HepG2 (cell line): ENCODE data around the gene ATRNL1. TPM values are rescaled to one million over a fixed set of nuclear protein-coding genes. Genes with fewer than 3 reads are reported as not detected.

Source experiments
- ATAC-seq: fragments of 200-7000 bp; cut with Tn5 transposase; 3 replicates; pipeline ENCODE4 v1.9.1; 2020; ENCODE audit warnings: mild to moderate bottlenecking, moderate library complexity
- BruUV-seq: library from RNA; stranded (reverse); fragments of 400-500 nt; replicated peaks from 2 replicates; lab custom pipeline; 2021; lab: Mats Ljungman, UMichigan
- CTCF ChIA-PET: fragments of 300-600 bp; formaldehyde crosslinking; extraction: SDS; loops from one replicate; lab custom pipeline; 2021; ENCODE audit warnings: low total read pairs, inconsistent platforms, low intra/inter-chr PET ratio; lab: Yijun Ruan, JAX
- POLR2A ChIA-PET: fragments of 350-600 bp; sonication (Branson Sonifier 250); formaldehyde crosslinking; loops from one replicate; lab custom pipeline; 2020; ENCODE audit warnings: antibody characterized with exemption, inconsistent platforms; lab: Yijun Ruan, JAX
- DNase-seq: peaks from one replicate; pipeline ENCODE4 v3.0.0-alpha.2; 2015; ENCODE audit warnings: low spot score
- FAIRE-seq: peaks from 3 replicates; lab custom pipeline; 2011; peaks lifted over from hg19 to GRCh38; lab: Jason Lieb, UNC
- H2AFZ ChIP-seq: one replicate; pipeline ENCODE4 v1.6.1; 2011; ENCODE audit warnings: low read length, inconsistent platforms
- H3K27ac ChIP-seq: fragments of 300-600 bp; 3 replicates; pipeline ENCODE4 v1.8.0; 2011; ENCODE audit warnings: mixed run types, mild to moderate bottlenecking, mixed read lengths, low read length, inconsistent platforms; ENCODE audit not compliant: insufficient read depth; ENCODE audit errors: extremely low read length
- H3K27me3 ChIP-seq, 2 experiments: fragments of 200-600 bp in 1 of 2; 2 replicates in 1 of 2; 3 replicates in 1 of 2; pipeline versions ENCODE4 v1.6.0 to v1.8.0; 2011; ENCODE audit warnings: low read length in 2 of 2, mild to moderate bottlenecking in 2 of 2, moderate library complexity in 2 of 2, inconsistent platforms in 1 of 2; ENCODE audit not compliant: insufficient read depth in 2 of 2, control insufficient read depth in 1 of 2
- H3K36me3 ChIP-seq, 2 experiments: fragments of 200-600 bp in 1 of 2; replicated peaks in 1 of 2; 2 replicates in 1 of 2; 3 replicates in 1 of 2; pipeline versions ENCODE4 v1.5.1 to v1.8.0; 2011; ENCODE audit warnings: low read length in 2 of 2, inconsistent platforms in 1 of 2; ENCODE audit not compliant: insufficient read depth in 2 of 2, control insufficient read depth in 1 of 2
- H3K4me1 ChIP-seq: 2 replicates; pipeline ENCODE4 v1.5.1; 2012; ENCODE audit warnings: low read length, inconsistent platforms; ENCODE audit not compliant: insufficient read depth
- H3K4me2 ChIP-seq: 2 replicates; pipeline ENCODE4 v1.6.0; 2011; ENCODE audit warnings: low read depth, low read length, inconsistent platforms
- H3K4me3 ChIP-seq, 3 experiments: fragments of 200-600 bp in 1 of 3; sonication (generic), shearing (Covaris generic) in 1 of 3; replicated peaks in 1 of 3; 2 replicates each; pipeline ENCODE4 v1.5.1; 2011 to 2016; ENCODE audit warnings: low read length in 3 of 3, inconsistent platforms in 2 of 3, low read depth in 2 of 3, mild to moderate bottlenecking in 2 of 3, control low read depth in 1 of 3, mixed read lengths in 1 of 3; ENCODE audit not compliant: insufficient read depth in 1 of 3
- H3K79me2 ChIP-seq: one replicate; pipeline ENCODE4 v1.6.1; 2011; ENCODE audit warnings: low read length, inconsistent platforms; ENCODE audit not compliant: insufficient read depth
- H3K9ac ChIP-seq: 2 replicates; pipeline ENCODE4 v1.6.0; 2011; ENCODE audit warnings: mild to moderate bottlenecking, low read depth, low read length, inconsistent platforms; ENCODE audit not compliant: insufficient read depth
- H3K9me3 ChIP-seq: 2 replicates; pipeline ENCODE4 v1.5.1; 2012; ENCODE audit warnings: mild to moderate bottlenecking, low read length
- H4K20me1 ChIP-seq: 2 replicates; pipeline ENCODE4 v1.6.0; 2011; ENCODE audit warnings: inconsistent platforms, mild to moderate bottlenecking, low read length, moderate library complexity; ENCODE audit not compliant: insufficient read depth
- AGO1 ChIP-seq: fragments of 200-400 bp; formaldehyde crosslinking; IDR thresholded peaks from 2 replicates; pipeline ENCODE4 v1.6.1; 2017; ENCODE audit warnings: mild to moderate bottlenecking, low read depth, low read length, moderate library complexity; ENCODE audit not compliant: poor library complexity, severe bottlenecking
- CHD4 ChIP-seq: fragments of 200-600 bp; sonication (generic); IDR thresholded peaks from 2 replicates; pipeline ENCODE4 v1.7.0; 2017; ENCODE audit warnings: mild to moderate bottlenecking, low read length, borderline replicate concordance
- CTCF ChIP-seq: sonication (generic); formaldehyde crosslinking; IDR thresholded peaks from 2 replicates; pipeline ENCODE4 v1.5.0; 2020; ENCODE audit warnings: mild to moderate bottlenecking, missing genetic modification reagents, moderate library complexity
- HCFC1 ChIP-seq: fragments of 150-350 bp; IDR thresholded peaks from 2 replicates; pipeline ENCODE4 v1.6.1; 2014; ENCODE audit warnings: low read depth, low read length
- IKZF1 ChIP-seq: fragments of 450-650 bp; IDR thresholded peaks from 2 replicates; pipeline ENCODE4 v1.7.1; 2016
- NFE2L1 ChIP-seq: sonication (generic); formaldehyde crosslinking; IDR thresholded peaks from 2 replicates; pipeline ENCODE4 v1.4.0; 2020; ENCODE audit warnings: missing genetic modification reagents, mild to moderate bottlenecking, borderline replicate concordance
- SIN3A ChIP-seq: IDR thresholded peaks from 2 replicates; pipeline ENCODE4 v1.6.1; 2011; ENCODE audit warnings: low read depth, mild to moderate bottlenecking, control low read depth, low read length, borderline replicate concordance
- STAG1 ChIP-seq: sonication (generic); formaldehyde crosslinking; IDR thresholded peaks from 2 replicates; pipeline ENCODE4 v1.4.0; 2020; ENCODE audit warnings: missing genetic modification reagents
- TEF ChIP-seq: sonication (generic); formaldehyde crosslinking; IDR thresholded peaks from 2 replicates; pipeline ENCODE4 v1.5.0; 2020; ENCODE audit warnings: missing genetic modification reagents
- ZNF234 ChIP-seq: sonication (generic); formaldehyde crosslinking; conservative IDR thresholded peaks from 2 replicates; pipeline ENCODE4 v1.5.1; 2020; ENCODE audit warnings: mild to moderate bottlenecking, missing genetic modification reagents
- ZNF773 ChIP-seq: sonication (generic); formaldehyde crosslinking; IDR thresholded peaks from 2 replicates; pipeline ENCODE4 v1.4.0; 2020; ENCODE audit warnings: missing genetic modification reagents, borderline replicate concordance
- in situ Hi-C: cut with HindIII; loops from 2 replicates; pipeline ENCODE4 v1.10.0; 2017; ENCODE audit warnings: low pct_unique_long_range_greater_than_20kb; ENCODE audit not compliant: extremely low pct_ligation_motif_present
- intact Hi-C: fragments of 100-400 bp; cut with micrococcal nuclease; formaldehyde crosslinking; loops from one replicate; pipeline ENCODE4 v1.10.0; 2022; ENCODE audit not compliant: unreplicated experiment
- polyA plus RNA-seq, 8 experiments: library from polyadenylated mRNA; depleted of rRNA in 3 of 8; stranded (reverse) in 7 of 8; unstranded in 1 of 8; fragments of >200 nt; fragmentation: Illumina TruSeq in 4 of 8; extraction: Trizol in 4 of 8; gene quantifications; 2 replicates each; pipeline versions ENCODE4 v1.2.1 to v1.2.3, GENCODE V29; 2011 to 2016; ENCODE audit warnings: low read depth in 4 of 8, missing spikeins in 1 of 8, mixed read lengths in 1 of 8; ENCODE audit not compliant: insufficient read depth in 1 of 8
- total RNA-seq, 5 experiments: library from RNA; depleted of rRNA; stranded (reverse); fragments of >200 nt; fragmentation: Illumina TruSeq; extraction: Trizol; gene quantifications; 2 replicates each; pipeline ENCODE4 v1.2.3, GENCODE V29; 2016; ENCODE audit warnings: low read depth in 1 of 5
- TF ChIP-seq, protein P1 (sequence below): sonication (generic); formaldehyde crosslinking; IDR thresholded peaks from 2 replicates; pipeline ENCODE4 v1.5.0; 2020; ENCODE audit warnings: mild to moderate bottlenecking, missing genetic modification reagents, borderline replicate concordance
- TF ChIP-seq, protein P2 (sequence below): sonication (generic); formaldehyde crosslinking; IDR thresholded peaks from 2 replicates; pipeline ENCODE4 v1.5.1; 2020; ENCODE audit warnings: missing genetic modification reagents, mild to moderate bottlenecking, borderline replicate concordance

ATRNL1 gene
- total and polyA plus RNA-seq, 2 of the 13 experiments (the other 11 are each of a cell fraction or from before 2014, with no cell fraction given), result 0.04 TPM; not detected in 1

GRCh38 chr10:115141254-115141653 lies 48.1 kb downstream of the ATRNL1 start:
- ChIA-PET CTCF (interaction anchor here (0.8 kb wide), 1 partner anchor 276 kb away, joined by 3 read pairs; no protein-coding TSS in a partner anchor), POLR2A (no interaction called here)
- in situ Hi-C loops, result loop anchor here (10.0 to 25.0 kb wide), 2 partner anchors 274 to 829 kb away; no protein-coding TSS in a partner anchor
- no TSS peak for BruUV-seq
- no peaks in the 10 kb centered on the region for H3K9me3 ChIP-seq
- no peak for DNase-seq
- intact Hi-C loops, result no loop called here
- H3K4me2 ChIP-seq, result no peak overlapping the region
- no peak overlapping the region for H3K9ac ChIP-seq
- no peak overlapping the region for H2AFZ ChIP-seq
- no peak overlapping the region for H3K27ac ChIP-seq
- no peak for ATAC-seq
- H4K20me1 ChIP-seq, result no peaks in the 10 kb centered on the region
- H3K4me1 ChIP-seq, result no peaks in the 10 kb centered on the region
- no peaks in the 10 kb centered on the region for H3K27me3 ChIP-seq
- H3K4me3 ChIP-seq, result no peak overlapping the region
- no peaks in the 10 kb centered on the region for H3K36me3 ChIP-seq
- no peaks in the 10 kb centered on the region for H3K79me2 ChIP-seq
- FAIRE-seq, result no peak
- TF ChIP-seq SIN3A (no peak), CHD4 (no peak), STAG1 (peak; percentile 35; the same call in 1 of the 2 replicates), HCFC1 (no peak), IKZF1 (no peak), TEF (CRISPR knock-in tag) (no peak), AGO1 (no peak), ZNF234 (CRISPR knock-in tag) (no peak), ZNF773 (CRISPR knock-in tag) (no peak), NFE2L1 (CRISPR knock-in tag) (no peak), CTCF (CRISPR knock-in tag) (peak; percentile 33)
- TF ChIP-seq, protein P1, sequence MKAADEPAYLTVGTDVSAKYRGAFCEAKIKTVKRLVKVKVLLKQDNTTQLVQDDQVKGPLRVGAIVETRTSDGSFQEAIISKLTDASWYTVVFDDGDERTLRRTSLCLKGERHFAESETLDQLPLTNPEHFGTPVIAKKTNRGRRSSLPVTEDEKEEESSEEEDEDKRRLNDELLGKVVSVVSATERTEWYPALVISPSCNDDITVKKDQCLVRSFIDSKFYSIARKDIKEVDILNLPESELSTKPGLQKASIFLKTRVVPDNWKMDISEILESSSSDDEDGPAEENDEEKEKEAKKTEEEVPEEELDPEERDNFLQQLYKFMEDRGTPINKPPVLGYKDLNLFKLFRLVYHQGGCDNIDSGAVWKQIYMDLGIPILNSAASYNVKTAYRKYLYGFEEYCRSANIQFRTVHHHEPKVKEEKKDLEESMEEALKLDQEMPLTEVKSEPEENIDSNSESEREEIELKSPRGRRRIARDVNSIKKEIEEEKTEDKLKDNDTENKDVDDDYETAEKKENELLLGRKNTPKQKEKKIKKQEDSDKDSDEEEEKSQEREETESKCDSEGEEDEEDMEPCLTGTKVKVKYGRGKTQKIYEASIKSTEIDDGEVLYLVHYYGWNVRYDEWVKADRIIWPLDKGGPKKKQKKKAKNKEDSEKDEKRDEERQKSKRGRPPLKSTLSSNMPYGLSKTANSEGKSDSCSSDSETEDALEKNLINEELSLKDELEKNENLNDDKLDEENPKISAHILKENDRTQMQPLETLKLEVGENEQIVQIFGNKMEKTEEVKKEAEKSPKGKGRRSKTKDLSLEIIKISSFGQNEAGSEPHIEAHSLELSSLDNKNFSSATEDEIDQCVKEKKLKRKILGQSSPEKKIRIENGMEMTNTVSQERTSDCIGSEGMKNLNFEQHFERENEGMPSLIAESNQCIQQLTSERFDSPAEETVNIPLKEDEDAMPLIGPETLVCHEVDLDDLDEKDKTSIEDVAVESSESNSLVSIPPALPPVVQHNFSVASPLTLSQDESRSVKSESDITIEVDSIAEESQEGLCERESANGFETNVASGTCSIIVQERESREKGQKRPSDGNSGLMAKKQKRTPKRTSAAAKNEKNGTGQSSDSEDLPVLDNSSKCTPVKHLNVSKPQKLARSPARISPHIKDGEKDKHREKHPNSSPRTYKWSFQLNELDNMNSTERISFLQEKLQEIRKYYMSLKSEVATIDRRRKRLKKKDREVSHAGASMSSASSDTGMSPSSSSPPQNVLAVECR, result no peak
- TF ChIP-seq, protein P2, sequence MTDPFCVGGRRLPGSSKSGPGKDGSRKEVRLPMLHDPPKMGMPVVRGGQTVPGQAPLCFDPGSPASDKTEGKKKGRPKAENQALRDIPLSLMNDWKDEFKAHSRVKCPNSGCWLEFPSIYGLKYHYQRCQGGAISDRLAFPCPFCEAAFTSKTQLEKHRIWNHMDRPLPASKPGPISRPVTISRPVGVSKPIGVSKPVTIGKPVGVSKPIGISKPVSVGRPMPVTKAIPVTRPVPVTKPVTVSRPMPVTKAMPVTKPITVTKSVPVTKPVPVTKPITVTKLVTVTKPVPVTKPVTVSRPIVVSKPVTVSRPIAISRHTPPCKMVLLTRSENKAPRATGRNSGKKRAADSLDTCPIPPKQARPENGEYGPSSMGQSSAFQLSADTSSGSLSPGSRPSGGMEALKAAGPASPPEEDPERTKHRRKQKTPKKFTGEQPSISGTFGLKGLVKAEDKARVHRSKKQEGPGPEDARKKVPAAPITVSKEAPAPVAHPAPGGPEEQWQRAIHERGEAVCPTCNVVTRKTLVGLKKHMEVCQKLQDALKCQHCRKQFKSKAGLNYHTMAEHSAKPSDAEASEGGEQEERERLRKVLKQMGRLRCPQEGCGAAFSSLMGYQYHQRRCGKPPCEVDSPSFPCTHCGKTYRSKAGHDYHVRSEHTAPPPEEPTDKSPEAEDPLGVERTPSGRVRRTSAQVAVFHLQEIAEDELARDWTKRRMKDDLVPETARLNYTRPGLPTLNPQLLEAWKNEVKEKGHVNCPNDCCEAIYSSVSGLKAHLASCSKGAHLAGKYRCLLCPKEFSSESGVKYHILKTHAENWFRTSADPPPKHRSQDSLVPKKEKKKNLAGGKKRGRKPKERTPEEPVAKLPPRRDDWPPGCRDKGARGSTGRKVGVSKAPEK (CRISPR knock-in tag), result no peak
